IMR-90 (cell line): ENCODE results near the gene SERPINA3. TPM values are rescaled to one million over a fixed set of nuclear protein-coding genes. Genes with fewer than 3 reads are reported as not detected.
"Not testable (repeated sequence)": the region's sequence is repeated elsewhere in the genome, so short reads cannot be mapped to it uniquely, and the experiment has no call there.

Source experiments
- ATAC-seq: fragments of 200-7000 bp; cut with Tn5 transposase; 2 replicates; pipeline ENCODE4 v1.9.1; 2020; ENCODE audit warnings: low read depth, mild to moderate bottlenecking, moderate library complexity
- BruUV-seq: library from RNA; stranded (reverse); fragments of 400-500 nt; replicated peaks from 2 replicates; lab custom pipeline; 2021; lab: Mats Ljungman, UMichigan
- CTCF ChIA-PET: fragments of 300-600 bp; formaldehyde crosslinking; extraction: SDS; loops from one replicate; lab custom pipeline; 2021; ENCODE audit warnings: antibody characterized with exemption; lab: Yijun Ruan, JAX
- POLR2A ChIA-PET: fragments of 300-600 bp; sonication (Branson Sonifier 250); formaldehyde crosslinking; loops from one replicate; lab custom pipeline; 2022; ENCODE audit warnings: antibody characterized with exemption; ENCODE audit not compliant: unreplicated experiment; lab: Charles Lee
- DNase-seq: peaks from one replicate; pipeline ENCODE4 v3.0.0; 2013
- H2AFZ ChIP-seq: replicated peaks from 2 replicates; pipeline ENCODE3; 2013; ENCODE audit warnings: low read length, mild to moderate bottlenecking; ENCODE audit not compliant: poor library complexity
- H2AK5ac ChIP-seq: 2 replicates; pipeline ENCODE4 v1.6.1; 2013; ENCODE audit warnings: low read depth, low read length, inconsistent platforms
- H2AK9ac ChIP-seq: replicated peaks from 2 replicates; pipeline ENCODE3; 2013; ENCODE audit warnings: mild to moderate bottlenecking, low read depth, low read length, moderate library complexity; ENCODE audit not compliant: poor library complexity
- H2BK120ac ChIP-seq: 2 replicates; pipeline ENCODE4 v1.6.1; 2013; ENCODE audit warnings: low read depth, low read length, inconsistent platforms
- H2BK15ac ChIP-seq: 3 replicates; pipeline ENCODE4 v1.6.1; 2013; ENCODE audit warnings: low read depth, low read length, inconsistent platforms
- H2BK20ac ChIP-seq: 2 replicates; pipeline ENCODE4 v1.6.1; 2013; ENCODE audit warnings: low read depth, mild to moderate bottlenecking, inconsistent platforms, low read length, moderate library complexity
- H2BK5ac ChIP-seq: 2 replicates; pipeline ENCODE4 v1.6.1; 2013; ENCODE audit warnings: mild to moderate bottlenecking, low read depth, low read length, inconsistent platforms; ENCODE audit not compliant: poor library complexity, severe bottlenecking
- H3K14ac ChIP-seq: replicated peaks from 2 replicates; pipeline ENCODE4 v1.6.1; 2013; ENCODE audit warnings: low read depth, low read length, inconsistent platforms
- H3K18ac ChIP-seq: 2 replicates; pipeline ENCODE4 v1.6.1; 2013; ENCODE audit warnings: low read depth, low read length, control low read depth
- H3K23ac ChIP-seq: 2 replicates; pipeline ENCODE4 v1.6.1; 2013; ENCODE audit warnings: low read depth, low read length, inconsistent platforms
- H3K27ac ChIP-seq: 2 replicates; pipeline ENCODE4 v1.5.1; 2013; ENCODE audit warnings: mild to moderate bottlenecking, control low read depth, low read length; ENCODE audit not compliant: insufficient read depth
- H3K27me3 ChIP-seq: 2 replicates; pipeline ENCODE4 v1.6.1; 2013; ENCODE audit warnings: low read length; ENCODE audit not compliant: control insufficient read depth, insufficient read depth
- H3K36me3 ChIP-seq: 2 replicates; pipeline ENCODE4 v1.6.1; 2013; ENCODE audit warnings: low read length, mixed read lengths; ENCODE audit not compliant: control insufficient read depth, insufficient read depth
- H3K4ac ChIP-seq: 2 replicates; pipeline ENCODE4 v1.6.1; 2013; ENCODE audit warnings: low read depth, low read length, inconsistent platforms
- H3K4me1 ChIP-seq: 2 replicates; pipeline ENCODE4 v1.6.1; 2013; ENCODE audit warnings: low read length, mixed read lengths; ENCODE audit not compliant: control insufficient read depth, insufficient read depth
- H3K4me2 ChIP-seq: 2 replicates; pipeline ENCODE4 v1.6.1; 2013; ENCODE audit warnings: low read depth, mild to moderate bottlenecking, control low read depth, low read length, moderate library complexity
- H3K4me3 ChIP-seq: 2 replicates; pipeline ENCODE4 v1.5.1; 2013; ENCODE audit warnings: low read depth, mild to moderate bottlenecking, control low read depth, low read length, moderate library complexity; ENCODE audit not compliant: insufficient read depth
- H3K56ac ChIP-seq: 2 replicates; pipeline ENCODE4 v1.6.1; 2013; ENCODE audit warnings: low read length, inconsistent platforms; ENCODE audit not compliant: insufficient read depth; ENCODE audit errors: extremely low read depth
- H3K79me1 ChIP-seq, 2 experiments: 2 replicates each; pipeline ENCODE4 v1.6.1; 2013; ENCODE audit warnings: low read length in 2 of 2, inconsistent platforms in 1 of 2, low read depth in 1 of 2
- H3K9ac ChIP-seq: 2 replicates; pipeline ENCODE4 v1.6.1; 2013; ENCODE audit warnings: low read depth, low read length, control low read depth
- H3K9me1 ChIP-seq: 2 replicates; pipeline ENCODE4 v1.6.1; 2013; ENCODE audit warnings: low read length, inconsistent platforms; ENCODE audit not compliant: insufficient read depth
- H3K9me3 ChIP-seq: 2 replicates; pipeline ENCODE4 v1.6.1; 2013; ENCODE audit warnings: low read length; ENCODE audit not compliant: control insufficient read depth, insufficient read depth
- H4K20me1 ChIP-seq: 2 replicates; pipeline ENCODE4 v1.6.1; 2013; ENCODE audit warnings: low read length, inconsistent platforms; ENCODE audit not compliant: insufficient read depth
- H4K5ac ChIP-seq: 2 replicates; pipeline ENCODE4 v1.6.1; 2013; ENCODE audit warnings: mild to moderate bottlenecking, low read depth, low read length, control low read depth
- H4K8ac ChIP-seq, 2 experiments: 2 replicates each; pipeline ENCODE4 v1.6.1; 2013; ENCODE audit warnings: low read depth in 2 of 2, low read length in 2 of 2, control low read depth in 1 of 2, inconsistent platforms in 1 of 2
- H4K91ac ChIP-seq: 2 replicates; pipeline ENCODE4 v1.6.1; 2013; ENCODE audit warnings: low read depth, low read length, inconsistent platforms; ENCODE audit not compliant: insufficient read depth
- CEBPB ChIP-seq: IDR thresholded peaks from 2 replicates; pipeline ENCODE4 v1.6.1; 2012; ENCODE audit warnings: low read depth, low read length, improper control_type of control experiment
- MAFK ChIP-seq: IDR thresholded peaks from 2 replicates; pipeline ENCODE4 v1.6.1; 2012; ENCODE audit warnings: low read depth, low read length, improper control_type of control experiment
- MXI1 ChIP-seq: IDR thresholded peaks from 2 replicates; pipeline ENCODE4 v1.6.1; 2012; ENCODE audit warnings: low read depth, mild to moderate bottlenecking, low read length, moderate library complexity, borderline replicate concordance
- NFE2L2 ChIP-seq: fragments of 150-350 bp; IDR thresholded peaks from 2 replicates; pipeline ENCODE4 v1.6.1; 2016; ENCODE audit warnings: low read depth, mild to moderate bottlenecking, low read length
- WGBS, 2 experiments: methylation state at CpG; one replicate each; pipeline versions ENCODE4 v1.1.5 to v1.1.7; 2013; ENCODE audit warnings: missing lambda C conversion rate in 2 of 2; ENCODE audit not compliant: insufficient read length in 1 of 2; ENCODE audit errors: extremely low coverage in 2 of 2; 5-methylcytosine and 5-hydroxymethylcytosine counted together
- dilution Hi-C: fragments of 300-500 bp; cut with HindIII; formaldehyde crosslinking; loops from one replicate; pipeline ENCODE4 v1.14.3; 2018; ENCODE audit warnings: low sequenced_read_pairs; ENCODE audit not compliant: unreplicated experiment
- in situ Hi-C: fragments of 300-500 bp; cut with MboI; formaldehyde crosslinking; loops from 3 replicates; pipeline ENCODE4 v1.14.3; 2019; ENCODE audit warnings: low sequenced_read_pairs, inconsistent platforms, mixed read lengths
- intact Hi-C: fragments of 100-400 bp; cut with micrococcal nuclease; formaldehyde crosslinking; loops from 2 replicates; pipeline ENCODE4 v1.10.0; 2022
- polyA plus RNA-seq, 3 experiments: library from polyadenylated mRNA; depleted of rRNA; stranded (reverse); fragments of >200 nt; gene quantifications; 2 replicates each; pipeline ENCODE4 v1.2.3, GENCODE V29; 2012; ENCODE audit warnings: low replicate concordance in 1 of 3
- total RNA-seq: library from RNA; depleted of rRNA; stranded (reverse); fragments of >200 nt; gene quantifications from 2 replicates; pipeline ENCODE4 v1.2.3, GENCODE V29; 2012
- TF ChIP-seq, protein P1 (sequence below): conservative IDR thresholded peaks from 2 replicates; pipeline ENCODE4 v1.5.1; 2012; ENCODE audit warnings: mild to moderate bottlenecking, low read depth, low read length, improper control_type of control experiment

SERPINA3 gene
- total and polyA plus RNA-seq, 2 of the 4 experiments (the other 2 are of a cell fraction), result 0.36 to 0.48 TPM

DNA sequence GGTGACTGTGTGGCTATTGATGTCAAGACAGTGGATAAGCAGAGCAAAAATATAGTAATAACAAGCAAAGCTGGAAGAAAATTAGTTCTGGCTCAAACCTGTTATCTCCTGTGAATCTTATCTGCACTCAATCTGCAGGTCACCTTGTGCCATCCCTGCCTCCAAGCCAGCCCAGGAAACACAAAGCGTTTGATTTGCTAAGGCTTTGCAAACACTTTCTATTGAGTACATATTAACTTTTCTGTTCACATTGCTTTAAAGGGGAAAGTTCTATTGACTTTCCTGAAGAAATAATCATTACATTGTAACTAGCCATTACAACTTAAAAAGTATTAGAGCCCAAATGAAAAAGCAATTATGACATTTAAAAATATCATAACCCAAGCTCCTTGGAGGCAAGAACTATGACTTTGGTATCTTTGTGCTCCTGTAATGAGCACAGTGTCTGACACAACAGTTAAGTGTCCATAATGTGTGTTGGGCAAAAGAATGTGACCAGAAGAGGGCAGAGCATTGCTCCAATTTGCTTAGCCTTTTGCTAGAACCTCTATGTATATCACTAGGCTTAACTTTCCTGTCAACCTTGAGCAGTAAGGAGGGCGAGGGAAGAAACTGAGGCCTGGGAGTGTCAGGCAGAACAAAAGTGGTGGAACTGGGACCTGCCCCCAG is 24.7 kb downstream of the SERPINA3 start:
- dilution Hi-C loops (no loop called here), intact Hi-C loops (loop anchor here (1.0 kb wide), 1 partner anchor 44 kb away; no protein-coding TSS in a partner anchor), in situ Hi-C loops (no loop called here)
- no peak overlapping the region for H3K27ac ChIP-seq
- H4K8ac ChIP-seq, result no peak overlapping the region
- DNase-seq (no peak), ATAC-seq (no peak)
- no peak for TF ChIP-seq CEBPB
- TF ChIP-seq MXI1, result no peak
- TF ChIP-seq NFE2L2, result no peak
- TF ChIP-seq, protein P1, sequence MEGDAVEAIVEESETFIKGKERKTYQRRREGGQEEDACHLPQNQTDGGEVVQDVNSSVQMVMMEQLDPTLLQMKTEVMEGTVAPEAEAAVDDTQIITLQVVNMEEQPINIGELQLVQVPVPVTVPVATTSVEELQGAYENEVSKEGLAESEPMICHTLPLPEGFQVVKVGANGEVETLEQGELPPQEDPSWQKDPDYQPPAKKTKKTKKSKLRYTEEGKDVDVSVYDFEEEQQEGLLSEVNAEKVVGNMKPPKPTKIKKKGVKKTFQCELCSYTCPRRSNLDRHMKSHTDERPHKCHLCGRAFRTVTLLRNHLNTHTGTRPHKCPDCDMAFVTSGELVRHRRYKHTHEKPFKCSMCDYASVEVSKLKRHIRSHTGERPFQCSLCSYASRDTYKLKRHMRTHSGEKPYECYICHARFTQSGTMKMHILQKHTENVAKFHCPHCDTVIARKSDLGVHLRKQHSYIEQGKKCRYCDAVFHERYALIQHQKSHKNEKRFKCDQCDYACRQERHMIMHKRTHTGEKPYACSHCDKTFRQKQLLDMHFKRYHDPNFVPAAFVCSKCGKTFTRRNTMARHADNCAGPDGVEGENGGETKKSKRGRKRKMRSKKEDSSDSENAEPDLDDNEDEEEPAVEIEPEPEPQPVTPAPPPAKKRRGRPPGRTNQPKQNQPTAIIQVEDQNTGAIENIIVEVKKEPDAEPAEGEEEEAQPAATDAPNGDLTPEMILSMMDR, result 0 out of 2 replicates have a peak, but pooled peaks have one; percentile 13
- no peak for TF ChIP-seq MAFK
- H3K4ac ChIP-seq, result no peak overlapping the region
- H3K9me3 ChIP-seq, result no peaks in the 10 kb centered on the region; the same call in 1 of the 2 replicates
- no peak overlapping the region for H2BK120ac ChIP-seq
- no peak overlapping the region for H2BK20ac ChIP-seq
- H3K9ac ChIP-seq, result no peak overlapping the region
- H3K4me1 ChIP-seq, result no peaks in the 10 kb centered on the region
- peaks cover 5% of the 10 kb centered on the region; the same call in 1 of the 2 replicates for H3K27me3 ChIP-seq
- no peaks in the 10 kb centered on the region for H3K9me1 ChIP-seq
- BruUV-seq, result no TSS peak
- H4K91ac ChIP-seq, result no peak overlapping the region
- ChIA-PET POLR2A (no interaction called here), CTCF (no interaction called here)
- H4K20me1 ChIP-seq, result no peaks in the 10 kb centered on the region
- H4K5ac ChIP-seq, result no peak overlapping the region
- no CpG with 5 or more reads among the region's 2 CpGs for WGBS, 2 experiments
- H3K4me2 ChIP-seq, result no peak overlapping the region
- no peaks in the 10 kb centered on the region for H3K79me1 ChIP-seq
- no peak overlapping the region for H2BK15ac ChIP-seq
- H2AFZ ChIP-seq, result no peak overlapping the region
- no peak overlapping the region for H2AK5ac ChIP-seq
- H3K23ac ChIP-seq, result no peak overlapping the region
- H2AK9ac ChIP-seq, result no peak overlapping the region
- no peak overlapping the region for H2BK5ac ChIP-seq
- H3K4me3 ChIP-seq, result no peak overlapping the region
- H3K56ac ChIP-seq, result no peak overlapping the region
- no peak overlapping the region for H3K18ac ChIP-seq
- H3K36me3 ChIP-seq, result no peaks in the 10 kb centered on the region
- H3K14ac ChIP-seq, result no peak overlapping the region

DNA sequence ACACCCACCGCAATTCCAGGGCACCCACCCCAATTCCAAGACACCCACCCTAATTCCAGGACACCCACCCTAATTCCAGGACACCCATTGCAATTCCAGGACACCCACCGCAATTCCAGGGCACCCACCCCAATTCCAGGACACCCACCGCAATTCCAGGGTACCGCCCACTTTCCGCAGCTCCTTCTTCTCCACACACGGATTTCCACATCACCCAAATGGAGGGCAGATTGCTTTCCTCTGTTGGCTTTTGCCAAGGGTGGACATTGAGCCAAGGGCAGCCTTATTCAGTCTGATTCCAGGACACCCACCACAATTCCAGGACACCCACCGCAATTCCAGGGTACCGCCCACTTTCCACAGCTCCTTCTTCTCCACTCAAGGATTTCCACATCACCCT is 25.6 kb downstream of the SERPINA3 start:
- H3K9ac ChIP-seq, H3K9me3 ChIP-seq, H3K4ac ChIP-seq, H2AK5ac ChIP-seq, H2BK120ac ChIP-seq, H3K4me2 ChIP-seq, DNase-seq, H3K36me3 ChIP-seq, H3K23ac ChIP-seq, BruUV-seq, H4K8ac ChIP-seq, dilution Hi-C loops, H4K91ac ChIP-seq, H3K79me1 ChIP-seq, ATAC-seq, H3K9me1 ChIP-seq, H4K5ac ChIP-seq, H2AK9ac ChIP-seq, H3K27ac ChIP-seq, POLR2A ChIA-PET, H2BK15ac ChIP-seq, H2BK20ac ChIP-seq, H3K14ac ChIP-seq, H4K20me1 ChIP-seq, H2BK5ac ChIP-seq, in situ Hi-C loops, H2AFZ ChIP-seq, H3K18ac ChIP-seq, H3K4me1 ChIP-seq, H3K27me3 ChIP-seq, H3K4me3 ChIP-seq, H3K56ac ChIP-seq: not testable (repeated sequence)
- intact Hi-C loops, result loop anchor here (1.0 kb wide), 1 partner anchor 43 kb away; no protein-coding TSS in a partner anchor
- no CpG with 5 or more reads among the region's 8 CpGs for WGBS, 2 experiments
- CTCF ChIA-PET, result interaction anchor here (1.0 kb wide), 1 partner anchor 34 kb away, joined by 3 read pairs; no protein-coding TSS in a partner anchor
